HEK293 (cell line): ENCODE measurements around the gene FAAP100.
A peak's percentile ranks its signal among the peaks of the same experiment; 100 is the strongest.

Experiments used
- CTCF ChIA-PET: fragments of 350-600 bp; formaldehyde crosslinking; extraction: SDS; loops from one replicate; lab custom pipeline; 2021; ENCODE audit warnings: antibody characterized with exemption; lab: Yijun Ruan, JAX
- POLR2A ChIA-PET: fragments of 300-600 bp; formaldehyde crosslinking; extraction: SDS; loops from one replicate; lab custom pipeline; 2020; ENCODE audit warnings: antibody characterized with exemption, inconsistent platforms; lab: Yijun Ruan, JAX
- H3K27ac ChIP-seq: fragments of 200-500 bp; sonication (Bioruptor generic); 2 replicates; pipeline ENCODE4 v1.5.1; 2014; ENCODE audit warnings: low read depth, low read length, control low read depth, inconsistent platforms; ENCODE audit errors: extremely low read depth
- H3K36me3 ChIP-seq, 2 experiments: fragments of 200-500 bp in 1 of 2; sonication (Bioruptor generic) in 1 of 2; 1 replicate in 1 of 2; 2 replicates in 1 of 2; pipeline ENCODE4 v1.5.1; 2014 to 2017; ENCODE audit warnings: inconsistent platforms in 2 of 2, low read length in 2 of 2; ENCODE audit not compliant: control insufficient read depth in 2 of 2, insufficient read depth in 1 of 2
- H3K4me1 ChIP-seq: fragments of 200-500 bp; sonication (Bioruptor generic); 2 replicates; pipeline ENCODE4 v1.5.1; 2014; ENCODE audit warnings: mild to moderate bottlenecking, low read length, inconsistent platforms; ENCODE audit not compliant: control insufficient read depth, insufficient read depth
- H3K4me3 ChIP-seq: 2 replicates; pipeline ENCODE4 v1.5.1; 2011; ENCODE audit warnings: low read depth, mild to moderate bottlenecking, control low read depth, low read length, moderate library complexity
- H3K9me3 ChIP-seq: fragments of 200-500 bp; sonication (Bioruptor generic); 2 replicates; pipeline ENCODE4 v1.5.1; 2014; ENCODE audit warnings: low read depth, low read length, inconsistent platforms; ENCODE audit not compliant: control insufficient read depth, insufficient read depth
- AEBP2 ChIP-seq: fragments of 450-650 bp; formaldehyde crosslinking; IDR thresholded peaks from 2 replicates; pipeline ENCODE4 v1.5.1; 2016; ENCODE audit warnings: missing biosample characterization, missing genetic modification characterization, borderline replicate concordance
- CTCF ChIP-seq: fragments of 450-650 bp; formaldehyde crosslinking; IDR thresholded peaks from 2 replicates; pipeline ENCODE4 v1.5.1; 2016; ENCODE audit warnings: missing biosample characterization, missing genetic modification characterization
- ELK4 ChIP-seq: IDR thresholded peaks from 2 replicates; pipeline ENCODE4 v1.6.1; 2011; ENCODE audit warnings: mild to moderate bottlenecking, low read depth, low read length, borderline replicate concordance
- FEZF1 ChIP-seq: fragments of 450-650 bp; formaldehyde crosslinking; IDR thresholded peaks from 2 replicates; pipeline ENCODE4 v1.5.1; 2016; ENCODE audit warnings: missing biosample characterization, missing genetic modification characterization
- IKZF3 ChIP-seq: fragments of 450-650 bp; IDR thresholded peaks from 2 replicates; pipeline ENCODE4 v1.5.0; 2018; ENCODE audit warnings: missing biosample characterization, mild to moderate bottlenecking, missing genetic modification characterization, moderate library complexity
- OSR2 ChIP-seq: fragments of 450-650 bp; formaldehyde crosslinking; IDR thresholded peaks from 2 replicates; pipeline ENCODE4 v1.5.1; 2016; ENCODE audit warnings: missing biosample characterization, missing genetic modification characterization
- OVOL3 ChIP-seq: fragments of 450-650 bp; formaldehyde crosslinking; IDR thresholded peaks from 2 replicates; pipeline ENCODE4 v1.5.1; 2016; ENCODE audit warnings: missing biosample characterization, missing genetic modification characterization
- REPIN1 ChIP-seq: fragments of 450-650 bp; formaldehyde crosslinking; IDR thresholded peaks from 2 replicates; pipeline ENCODE4 v1.5.1; 2017; ENCODE audit warnings: missing biosample characterization, missing genetic modification characterization, low read depth
- SP2 ChIP-seq: fragments of 450-650 bp; formaldehyde crosslinking; IDR thresholded peaks from 2 replicates; pipeline ENCODE4 v1.5.1; 2016; ENCODE audit warnings: missing biosample characterization, missing genetic modification characterization
- WT1 ChIP-seq: fragments of 450-650 bp; formaldehyde crosslinking; IDR thresholded peaks from 2 replicates; pipeline ENCODE4 v1.5.1; 2016; ENCODE audit warnings: missing biosample characterization, missing genetic modification characterization
- YY1 ChIP-seq: fragments of 450-650 bp; formaldehyde crosslinking; IDR thresholded peaks from 2 replicates; pipeline ENCODE4 v1.5.1; 2018; ENCODE audit warnings: missing biosample characterization, missing genetic modification characterization
- ZBTB48 ChIP-seq: fragments of 450-650 bp; formaldehyde crosslinking; IDR thresholded peaks from 2 replicates; pipeline ENCODE4 v1.5.1; 2016; ENCODE audit warnings: missing biosample characterization, missing genetic modification characterization
- ZNF114 ChIP-seq: fragments of 450-650 bp; formaldehyde crosslinking; IDR thresholded peaks from 2 replicates; pipeline ENCODE4 v1.5.0; 2017; ENCODE audit warnings: missing biosample characterization, missing genetic modification characterization
- ZNF148 ChIP-seq: fragments of 450-650 bp; formaldehyde crosslinking; IDR thresholded peaks from 2 replicates; pipeline ENCODE4 v1.5.0; 2017; ENCODE audit warnings: missing biosample characterization, missing genetic modification characterization, borderline replicate concordance
- ZNF155 ChIP-seq: fragments of 450-650 bp; formaldehyde crosslinking; IDR thresholded peaks from 2 replicates; pipeline ENCODE4 v1.5.1; 2016; ENCODE audit warnings: missing biosample characterization, missing genetic modification characterization
- ZNF18 ChIP-seq: fragments of 450-650 bp; formaldehyde crosslinking; IDR thresholded peaks from 2 replicates; pipeline ENCODE4 v1.5.1; 2016; ENCODE audit warnings: missing biosample characterization, missing genetic modification characterization
- ZNF311 ChIP-seq: fragments of 450-650 bp; formaldehyde crosslinking; IDR thresholded peaks from 2 replicates; pipeline ENCODE4 v1.5.1; 2017; ENCODE audit warnings: missing biosample characterization, missing genetic modification characterization, borderline replicate concordance
- ZNF473 ChIP-seq: fragments of 450-650 bp; formaldehyde crosslinking; IDR thresholded peaks from 2 replicates; pipeline ENCODE4 v1.5.1; 2017; ENCODE audit warnings: missing biosample characterization, missing genetic modification characterization
- ZNF48 ChIP-seq: fragments of 450-650 bp; formaldehyde crosslinking; IDR thresholded peaks from 2 replicates; pipeline ENCODE4 v1.5.1; 2016; ENCODE audit warnings: missing biosample characterization, missing genetic modification characterization
- ZNF514 ChIP-seq: fragments of 450-650 bp; formaldehyde crosslinking; IDR thresholded peaks from 2 replicates; pipeline ENCODE4 v1.5.1; 2016; ENCODE audit warnings: missing biosample characterization, missing genetic modification characterization
- ZNF561 ChIP-seq: fragments of 450-650 bp; IDR thresholded peaks from 2 replicates; pipeline ENCODE4 v1.5.1; 2018; ENCODE audit warnings: missing biosample characterization, missing genetic modification characterization, borderline replicate concordance
- ZNF596 ChIP-seq: fragments of 450-650 bp; IDR thresholded peaks from 2 replicates; pipeline ENCODE4 v1.5.0; 2018; ENCODE audit warnings: missing biosample characterization, mild to moderate bottlenecking, missing genetic modification characterization, moderate library complexity
- ZNF645 ChIP-seq: fragments of 450-650 bp; formaldehyde crosslinking; IDR thresholded peaks from 2 replicates; pipeline ENCODE4; 2016; ENCODE audit warnings: missing biosample characterization, missing genetic modification characterization
- ZNF768 ChIP-seq: fragments of 450-650 bp; formaldehyde crosslinking; IDR thresholded peaks from 2 replicates; pipeline ENCODE4 v1.5.1; 2018; ENCODE audit warnings: missing biosample characterization, mild to moderate bottlenecking, missing genetic modification characterization
- ZNF791 ChIP-seq: fragments of 450-650 bp; formaldehyde crosslinking; IDR thresholded peaks from 2 replicates; pipeline ENCODE4 v1.5.1; 2016; ENCODE audit warnings: missing biosample characterization, missing genetic modification characterization

Gene FAAP100

GRCh38 chr17:81516439-81516838, 35.7 kb downstream of the FAAP100 start:
- TF ChIP-seq SP2 (tag by site-specific recombination), result peak; percentile 17; the same call in 1 of the 2 replicates
- TF ChIP-seq IKZF3 (tag by site-specific recombination), result 0 out of 2 replicates have a peak, but pooled peaks have one; percentile 20
- no peak for TF ChIP-seq ZNF148
- Histone ChIP-seq H3K9me3 (no peaks in the 10 kb centered on the region), H3K4me1 (peaks cover 14% of the 10 kb centered on the region), H3K4me3 (no peak overlapping the region), H3K36me3 (peaks cover 3 to 9% of the 10 kb centered on the region in 2 experiments; a peak in 1 of 3 replicates), H3K27ac (peak overlapping the region; percentile 100)
- POLR2A ChIA-PET, result interaction anchor here (0.8 to 9.9 kb wide), 8 partner anchors 9 to 221 kb away, joined by 3 to 85 read pairs (median 4); partner anchors contain the start of genes BAHCC1, CCDC137 and SLC38A10
- CTCF ChIA-PET, result interaction anchor here (0.6 to 1.1 kb wide), 6 partner anchors 21 to 262 kb away, joined by 3 to 6 read pairs (median 3); no protein-coding TSS in a partner anchor

GRCh38 chr17:81515530-81516041, 36.6 kb downstream of the FAAP100 start:
- ChIA-PET CTCF (interaction anchor here (0.6 to 1.2 kb wide), 2 partner anchors 85 to 382 kb away, joined by 3 to 4 read pairs; no protein-coding TSS in a partner anchor), POLR2A (interaction anchor here (0.6 to 9.9 kb wide), 13 partner anchors 8 to 1138 kb away, joined by 3 to 85 read pairs (median 4); partner anchors contain the start of genes ARL16, BAHCC1, CCDC137 and FAAP100)
- Histone ChIP-seq H3K4me1 (peaks cover 14% of the 10 kb centered on the region), H3K4me3 (peak overlapping the region; percentile 72), H3K9me3 (no peaks in the 10 kb centered on the region), H3K27ac (peak overlapping the region; percentile 100), H3K36me3 (peaks cover 4 to 17% of the 10 kb centered on the region in 2 experiments; a peak in 1 of 3 replicates)
- TF ChIP-seq YY1 (tag by site-specific recombination) (no peak), ZNF18 (tag by site-specific recombination) (no peak), ZNF514 (tag by site-specific recombination) (no peak), ZNF155 (tag by site-specific recombination) (no peak), OSR2 (tag by site-specific recombination) (no peak), ZNF596 (tag by site-specific recombination) (no peak), ZNF645 (tag by site-specific recombination) (no peak), ZNF473 (tag by site-specific recombination) (no peak), ZNF791 (no peak), ELK4 (no peak), OVOL3 (tag by site-specific recombination) (no peak), WT1 (tag by site-specific recombination) (no peak), FEZF1 (tag by site-specific recombination) (no peak), AEBP2 (tag by site-specific recombination) (no peak), ZNF311 (no peak), CTCF (tag by site-specific recombination) (no peak), REPIN1 (tag by site-specific recombination) (no peak), ZNF48 (tag by site-specific recombination) (no peak), ZNF561 (no peak), ZNF768 (tag by site-specific recombination) (no peak), ZBTB48 (no peak), ZNF114 (tag by site-specific recombination) (no peak)
